ENCODE measurements around the gene FAM53B.

FAM53B gene

GRCh38 chr10:124696446-124697392 is 47.5 kb downstream of the FAM53B start:
- DNase-seq, result no peak

- no peak for DNase-seq
Measured at GRCh38 chr10:124695259-124695658, 48.9 kb downstream of the FAM53B start.

- DNase-seq, result no peak
Measured at GRCh38 chr10:124694481-124695220, 49.5 kb downstream of the FAM53B start.

- DNase-seq, result no peak
Measured at GRCh38 chr10:124693801-124694416, 50.3 kb downstream of the FAM53B start.

GRCh38 chr10:124693396-124693795 is 50.8 kb downstream of the FAM53B start:
- DNase-seq, result no peak

GRCh38 chr10:124692100-124692446 is 52.1 kb downstream of the FAM53B start:
- DNase-seq, result no peak

- DNase-seq, result no peak
Measured at GRCh38 chr10:124691421-124692099, 52.6 kb downstream of the FAM53B start.

- DNase-seq, result no peak
Measured at GRCh38 chr10:124691002-124691401, 53.2 kb downstream of the FAM53B start.

- no peak for DNase-seq
Measured at GRCh38 chr10:124689911-124690498, 54.2 kb downstream of the FAM53B start.

GRCh38 chr10:124688889-124689670 is 55.1 kb downstream of the FAM53B start:
- no peak for DNase-seq

GRCh38 chr10:124688386-124688785 is 55.8 kb downstream of the FAM53B start:
- DNase-seq, result no peak

GRCh38 chr10:124686707-124687376 is 57.3 kb downstream of the FAM53B start:
- DNase-seq, result no peak

- DNase-seq, result no peak
Measured at GRCh38 chr10:124685261-124685660, 58.9 kb downstream of the FAM53B start.

GRCh38 chr10:124683814-124684213 is 60.4 kb downstream of the FAM53B start:
- no peak for DNase-seq

- no peak for DNase-seq
Measured at GRCh38 chr10:124681626-124682552, 62.3 kb downstream of the FAM53B start.

- no peak for DNase-seq
Measured at GRCh38 chr10:124681091-124681490, 63.1 kb downstream of the FAM53B start.

GRCh38 chr10:124680675-124681074 is 63.5 kb downstream of the FAM53B start:
- DNase-seq, result no peak

GRCh38 chr10:124679401-124679800 is 64.8 kb downstream of the FAM53B start:
- no peak for DNase-seq

GRCh38 chr10:124678557-124679240 is 65.5 kb downstream of the FAM53B start:
- no peak for DNase-seq
